NT2/D1 (cell line): ENCODE measurements around the gene UBE2E1.

Experiments
- SUZ12 ChIP-seq: IDR thresholded peaks from 2 replicates; pipeline ENCODE4 v1.6.1; 2011; ENCODE audit not compliant: insufficient read length, insufficient read depth; ENCODE audit errors: extremely low read depth
- ZNF274 ChIP-seq: IDR thresholded peaks from 2 replicates; pipeline ENCODE4 v1.6.1; 2011; ENCODE audit warnings: mild to moderate bottlenecking, low read depth, low read length

GRCh38 chr3:23859012-23859743 lies 53.4 kb downstream of the UBE2E1 start:
- TF ChIP-seq ZNF274 (no peak), SUZ12 (no peak)
